Activated T-cell treated with anti-CD3 and anti-CD28 coated beads, Interleukin-2, amount 50 U/mL, for 24 hours (primary cell): Measurements from ENCODE around the gene FASN.
A peak's percentile ranks its signal among the peaks of the same experiment; 100 is the strongest.

Experiments used
- DNase-seq: peaks from one replicate; pipeline ENCODE4 v3.0.0-alpha.2; 2020
- H3K27ac Mint-ChIP-seq: 2 replicates; pipeline ENCODE4 v1.8.0; 2020; ENCODE audit warnings: mild to moderate bottlenecking, mixed read lengths
- H3K27me3 Mint-ChIP-seq: 2 replicates; pipeline ENCODE4 v1.8.0; 2020; ENCODE audit warnings: mixed read lengths
- H3K36me3 Mint-ChIP-seq: 2 replicates; pipeline ENCODE4 v1.8.0; 2020; ENCODE audit warnings: low read depth, mixed read lengths
- H3K4me1 Mint-ChIP-seq: 2 replicates; pipeline ENCODE4 v1.8.0; 2020; ENCODE audit warnings: low read depth, mixed read lengths
- H3K4me3 Mint-ChIP-seq: 2 replicates; pipeline ENCODE4 v1.8.0; 2020; ENCODE audit warnings: mild to moderate bottlenecking, moderate library complexity, mixed read lengths
- H3K9me3 Mint-ChIP-seq: 2 replicates; pipeline ENCODE4 v1.8.0; 2020; ENCODE audit warnings: mixed read lengths

FASN gene

GRCh38 chr17:82081966-82082365 lies 16.1 kb downstream of the FASN start:
- H3K9me3 Mint-ChIP-seq: no peaks in the 10 kb centered on the region
- peaks cover 2% of the 10 kb centered on the region for H3K4me1 Mint-ChIP-seq
- peaks cover 86% of the 10 kb centered on the region for H3K36me3 Mint-ChIP-seq
- no peaks in the 10 kb centered on the region for H3K27me3 Mint-ChIP-seq
- DNase-seq: no peak
- no peak overlapping the region for H3K27ac Mint-ChIP-seq
- no peak overlapping the region for H3K4me3 Mint-ChIP-seq

GRCh38 chr17:82081546-82081945 lies 16.5 kb downstream of the FASN start:
- Mint-ChIP-seq H3K4me3 (no peak overlapping the region), H3K27ac (no peak overlapping the region), H3K27me3 (no peaks in the 10 kb centered on the region), H3K9me3 (no peaks in the 10 kb centered on the region), H3K36me3 (peaks cover 82% of the 10 kb centered on the region), H3K4me1 (peaks cover 2% of the 10 kb centered on the region)
- no peak for DNase-seq

GRCh38 chr17:82080789-82081464 lies 17.1 kb downstream of the FASN start:
- H3K27ac Mint-ChIP-seq: no peak overlapping the region
- DNase-seq: no peak

GRCh38 chr17:82080048-82080788 lies 17.8 kb downstream of the FASN start:
- Mint-ChIP-seq H3K27ac (no peak overlapping the region), H3K36me3 (peaks cover 72% of the 10 kb centered on the region), H3K27me3 (no peaks in the 10 kb centered on the region), H3K4me3 (no peak overlapping the region), H3K9me3 (no peaks in the 10 kb centered on the region), H3K4me1 (peaks cover 2% of the 10 kb centered on the region)
- no peak for DNase-seq

More at GRCh38 chr17:82080789-82081464, 17.1 kb downstream of the FASN start:
- H3K36me3 Mint-ChIP-seq: peaks cover 76% of the 10 kb centered on the region
- peaks cover 2% of the 10 kb centered on the region for H3K4me1 Mint-ChIP-seq
- no peaks in the 10 kb centered on the region for H3K27me3 Mint-ChIP-seq
- H3K9me3 Mint-ChIP-seq: no peaks in the 10 kb centered on the region
- no peak overlapping the region for H3K4me3 Mint-ChIP-seq

GRCh38 chr17:82079001-82079677 lies 18.9 kb downstream of the FASN start:
- no peak overlapping the region for H3K27ac Mint-ChIP-seq
- H3K27me3 Mint-ChIP-seq: no peaks in the 10 kb centered on the region
- peaks cover 2% of the 10 kb centered on the region for H3K4me1 Mint-ChIP-seq
- no peaks in the 10 kb centered on the region for H3K9me3 Mint-ChIP-seq
- H3K36me3 Mint-ChIP-seq: peaks cover 63% of the 10 kb centered on the region
- no peak for DNase-seq
- no peak overlapping the region for H3K4me3 Mint-ChIP-seq

GRCh38 chr17:82078433-82078832 lies 19.6 kb downstream of the FASN start:
- H3K27ac Mint-ChIP-seq: peak overlapping the region; percentile 56
- no peak overlapping the region for H3K4me3 Mint-ChIP-seq
- DNase-seq: no peak
- H3K9me3 Mint-ChIP-seq: no peaks in the 10 kb centered on the region
- H3K27me3 Mint-ChIP-seq: no peaks in the 10 kb centered on the region
- H3K4me1 Mint-ChIP-seq: peaks cover 2% of the 10 kb centered on the region
- peaks cover 57% of the 10 kb centered on the region for H3K36me3 Mint-ChIP-seq

- Mint-ChIP-seq H3K27me3 (no peaks in the 10 kb centered on the region), H3K4me1 (peaks cover 2% of the 10 kb centered on the region), H3K4me3 (no peak overlapping the region), H3K9me3 (no peaks in the 10 kb centered on the region), H3K27ac (peak overlapping the region; percentile 56), H3K36me3 (peaks cover 50% of the 10 kb centered on the region)
- no peak for DNase-seq
Observed at GRCh38 chr17:82077617-82078358, 20.2 kb downstream of the FASN start.

- Mint-ChIP-seq H3K9me3 (no peaks in the 10 kb centered on the region), H3K4me3 (no peak overlapping the region), H3K36me3 (peaks cover 42% of the 10 kb centered on the region), H3K27ac (no peak overlapping the region), H3K4me1 (peaks cover 2% of the 10 kb centered on the region), H3K27me3 (no peaks in the 10 kb centered on the region)
- no peak for DNase-seq
Observed at GRCh38 chr17:82076785-82077591, 21.0 kb downstream of the FASN start.

- Mint-ChIP-seq H3K4me1 (peaks cover 2% of the 10 kb centered on the region), H3K27ac (no peak overlapping the region), H3K27me3 (no peaks in the 10 kb centered on the region), H3K4me3 (no peak overlapping the region), H3K9me3 (no peaks in the 10 kb centered on the region), H3K36me3 (peaks cover 35% of the 10 kb centered on the region)
- no peak for DNase-seq
Observed at GRCh38 chr17:82076018-82076784, 21.8 kb downstream of the FASN start.

- Mint-ChIP-seq H3K4me3 (no peak overlapping the region), H3K36me3 (peaks cover 10% of the 10 kb centered on the region), H3K27me3 (no peaks in the 10 kb centered on the region), H3K9me3 (no peaks in the 10 kb centered on the region), H3K27ac (peak overlapping the region; percentile 4), H3K4me1 (peaks cover 2% of the 10 kb centered on the region)
- no peak for DNase-seq
Observed at GRCh38 chr17:82073446-82073845, 24.6 kb downstream of the FASN start.

- peaks cover 5% of the 10 kb centered on the region for H3K36me3 Mint-ChIP-seq
Observed at GRCh38 chr17:82072827-82073226, 25.2 kb downstream of the FASN start.

GRCh38 chr17:82070611-82071010 lies 27.4 kb downstream of the FASN start:
- H3K27me3 Mint-ChIP-seq: no peaks in the 10 kb centered on the region
- no peaks in the 10 kb centered on the region for H3K9me3 Mint-ChIP-seq
- H3K27ac Mint-ChIP-seq: no peak overlapping the region
- H3K4me3 Mint-ChIP-seq: no peak overlapping the region
- no peak for DNase-seq
- peaks cover 6% of the 10 kb centered on the region for H3K4me1 Mint-ChIP-seq
- H3K36me3 Mint-ChIP-seq: peaks cover 3% of the 10 kb centered on the region

More at GRCh38 chr17:82072827-82073226, 25.2 kb downstream of the FASN start:
- H3K27ac Mint-ChIP-seq: no peak overlapping the region
- no peaks in the 10 kb centered on the region for H3K9me3 Mint-ChIP-seq
- no peak for DNase-seq
- H3K4me3 Mint-ChIP-seq: no peak overlapping the region
- no peaks in the 10 kb centered on the region for H3K27me3 Mint-ChIP-seq
- no peaks in the 10 kb centered on the region for H3K4me1 Mint-ChIP-seq

GRCh38 chr17:82065638-82066303 lies 32.3 kb downstream of the FASN start, which contains the start of gene DUS1L:
Gene DUS1L (minus strand): TSS chr17:82065804. CDS start chr17:82065059, 745 bp downstream.
- H3K36me3 Mint-ChIP-seq: peaks cover 38% of the 10 kb centered on the region
- H3K9me3 Mint-ChIP-seq: no peaks in the 10 kb centered on the region
- peak within 1 kb of the TSS; percentile 84 for H3K4me3 Mint-ChIP-seq
- H3K27ac Mint-ChIP-seq: peak within 1 kb of the TSS; percentile 94
- H3K4me1 Mint-ChIP-seq: peaks cover 15% of the 10 kb centered on the region
- peak; percentile 86 for DNase-seq
- H3K27me3 Mint-ChIP-seq: no peaks in the 10 kb centered on the region
